SK-N-DZ (cell line): ENCODE results near the gene CIB1.
A peak's percentile ranks its signal among the peaks of the same experiment; 100 is the strongest.

Source experiments
- DNase-seq: peaks from one replicate; pipeline ENCODE4 v3.0.0-alpha.2; 2015; ENCODE audit warnings: low spot score

Gene CIB1

DNA sequence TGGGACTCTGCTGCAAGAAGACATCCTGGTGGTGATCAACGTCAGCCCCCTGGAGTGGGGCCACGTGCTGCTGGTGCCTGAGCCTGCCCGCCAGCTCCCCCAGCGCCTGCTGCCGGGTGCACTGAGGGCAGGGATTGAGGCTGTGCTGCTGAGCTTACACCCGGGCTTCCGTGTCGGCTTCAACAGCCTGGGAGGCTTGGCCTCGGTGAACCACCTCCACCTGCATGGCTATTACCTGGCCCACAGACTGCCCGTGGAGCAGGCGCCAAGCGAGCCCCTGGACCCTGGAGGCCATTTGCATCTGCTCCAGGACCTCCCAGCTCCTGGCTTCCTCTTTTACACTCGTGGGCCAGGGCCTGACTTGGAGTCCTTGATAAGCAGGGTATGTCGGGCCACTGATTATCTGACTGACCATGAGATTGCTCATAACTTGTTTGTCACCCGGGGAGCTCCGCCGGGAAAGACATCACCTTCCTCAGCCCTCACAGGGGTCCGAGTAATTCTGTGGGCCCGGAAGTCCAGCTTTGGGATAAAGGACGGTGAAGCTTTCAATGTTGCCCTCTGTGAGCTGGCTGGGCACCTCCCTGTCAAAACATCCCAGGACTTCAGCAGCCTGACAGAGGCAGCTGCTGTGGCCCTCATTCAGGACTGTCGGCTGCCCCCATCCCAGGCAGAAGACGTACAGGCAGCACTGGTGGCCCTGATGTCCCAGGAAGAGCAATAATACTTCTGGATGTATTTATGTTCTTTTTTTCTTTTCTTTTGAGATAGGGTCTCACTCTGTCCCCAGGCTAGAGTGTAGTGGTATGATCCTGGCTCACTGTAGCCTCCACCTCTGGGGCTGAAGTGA, 7.8 kb upstream of the CIB1 start:
- DNase-seq: no peak

DNA sequence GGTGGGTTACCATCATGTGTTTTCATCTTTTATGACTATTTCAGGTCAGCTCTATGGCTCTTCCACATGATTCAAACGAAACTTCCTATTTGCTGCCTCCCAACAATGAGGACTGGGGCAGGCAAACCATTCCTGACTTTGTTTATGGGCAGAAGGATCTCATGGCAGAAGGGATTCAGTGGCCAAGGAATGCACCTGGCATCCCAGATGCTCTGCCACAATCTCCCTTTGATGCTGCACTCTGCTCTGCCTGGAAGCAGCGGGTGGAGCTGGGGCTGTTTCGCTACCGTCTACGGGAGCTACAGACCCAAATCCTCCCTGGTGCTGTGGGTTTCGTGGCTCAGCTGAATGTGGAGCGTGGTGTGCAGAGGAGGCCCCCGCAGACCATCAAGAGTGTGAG, 7.1 kb upstream of the CIB1 start:
- DNase-seq: no peak

DNA sequence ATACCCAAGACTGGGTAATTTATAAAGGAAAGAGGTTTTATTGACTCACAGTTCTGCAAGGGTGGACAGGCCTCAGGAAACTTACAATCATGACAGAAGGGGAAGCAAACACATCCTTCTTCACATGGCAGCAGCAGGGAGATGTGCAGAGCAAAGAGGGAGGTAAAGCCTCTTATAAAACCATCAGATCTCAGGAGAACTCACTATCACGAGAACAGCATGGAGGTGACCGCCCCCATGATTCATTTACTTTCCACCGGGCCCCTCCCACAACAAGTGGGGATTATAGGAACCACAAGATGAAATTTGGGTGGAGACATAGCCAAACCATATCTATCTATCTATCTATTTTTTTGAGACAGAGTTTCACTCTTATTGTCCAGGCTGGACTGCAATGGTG, 5.6 kb upstream of the CIB1 start:
- no peak for DNase-seq

DNA sequence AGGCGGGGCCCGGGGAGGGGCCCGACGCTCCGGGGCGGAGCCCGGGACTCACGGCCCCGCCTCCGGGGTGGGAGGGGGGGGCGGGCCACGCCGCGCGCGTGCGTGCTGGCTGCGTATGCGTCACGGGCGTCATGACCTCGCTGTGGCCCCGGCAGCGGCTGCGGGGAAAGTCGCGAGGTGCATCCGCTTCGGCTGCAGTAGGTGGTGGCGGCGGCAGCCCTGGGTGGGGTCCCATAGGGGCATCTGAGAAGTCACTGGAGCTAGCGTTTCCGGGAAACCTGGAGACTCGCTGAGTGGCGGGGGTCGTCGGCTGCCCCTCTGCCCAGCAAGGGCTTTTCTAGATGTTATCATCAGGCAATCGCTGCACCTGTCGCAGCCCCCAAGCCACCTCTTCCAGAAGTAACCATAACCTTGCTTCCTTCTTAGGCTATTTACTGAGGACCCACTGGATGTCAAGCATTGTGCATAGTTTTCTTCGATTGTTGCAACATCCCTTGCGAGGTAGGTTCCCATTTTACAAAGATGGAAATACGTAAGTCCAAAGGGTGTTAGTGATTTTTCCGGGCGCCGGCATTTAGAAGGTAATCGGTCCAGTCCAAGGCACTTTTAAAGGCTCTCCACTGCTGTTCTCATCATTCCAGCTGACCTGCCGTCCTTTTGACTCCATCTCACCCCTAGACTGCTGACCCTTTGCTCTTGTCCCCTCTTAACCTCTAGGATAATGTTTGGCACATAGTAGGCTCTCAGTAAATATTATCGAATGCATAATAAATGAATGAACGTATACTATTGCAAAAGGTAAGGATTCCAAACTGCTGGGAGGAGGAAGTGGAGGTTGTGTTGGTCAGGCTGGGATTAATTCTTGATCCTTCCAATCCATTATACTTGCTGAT, 601 bp upstream of the CIB1 start, which contains the start of gene GDPGP1:
GDPGP1 (plus strand) TSS at position 114 of the 893 bp plus-strand sequence. CDS start 6,700 bp downstream, outside the sequence.
- peak; percentile 89 for DNase-seq

DNA sequence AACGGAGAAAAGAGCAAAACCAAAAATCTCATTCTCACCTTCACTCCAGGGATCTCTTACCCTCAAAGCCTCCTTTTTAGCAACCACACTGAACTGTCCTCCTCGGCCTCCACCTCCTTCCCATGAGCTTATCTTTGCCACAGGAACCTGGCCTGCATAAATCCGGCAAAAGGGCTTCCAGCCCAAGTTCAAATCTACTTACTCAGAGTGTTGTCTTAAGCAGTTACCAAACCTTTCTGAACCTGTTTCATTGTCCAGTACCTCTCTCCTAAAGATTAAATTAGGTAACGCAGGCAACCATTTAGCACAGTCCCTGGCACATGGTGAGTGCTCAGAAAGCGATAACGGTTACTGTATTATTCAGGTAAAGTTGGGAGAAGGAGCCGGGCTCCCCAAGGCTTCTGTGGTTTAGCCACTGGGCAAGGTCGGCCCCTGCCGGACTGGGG, 777 bp downstream of the CIB1 start:
- no peak for DNase-seq

DNA sequence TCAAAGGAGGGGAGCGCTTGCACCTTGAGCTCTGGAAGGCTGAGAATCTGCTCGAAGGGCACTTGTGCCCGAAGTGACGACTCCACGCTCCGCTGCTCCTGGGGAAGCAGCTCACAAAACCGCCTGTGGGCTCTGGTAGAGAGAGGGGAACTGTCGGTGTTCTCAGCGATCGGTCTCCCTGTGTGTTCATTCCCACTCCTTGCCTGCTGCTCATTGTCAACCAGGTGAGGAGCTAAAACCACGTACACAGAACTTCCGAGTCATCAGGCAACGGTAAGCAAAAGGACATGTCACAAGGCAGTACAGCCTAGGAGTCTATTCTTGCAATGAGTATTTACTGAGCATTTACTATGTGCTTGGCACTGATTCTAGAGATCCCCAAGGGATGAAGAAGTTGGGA, 1.5 kb downstream of the CIB1 start:
- no peak for DNase-seq

DNA sequence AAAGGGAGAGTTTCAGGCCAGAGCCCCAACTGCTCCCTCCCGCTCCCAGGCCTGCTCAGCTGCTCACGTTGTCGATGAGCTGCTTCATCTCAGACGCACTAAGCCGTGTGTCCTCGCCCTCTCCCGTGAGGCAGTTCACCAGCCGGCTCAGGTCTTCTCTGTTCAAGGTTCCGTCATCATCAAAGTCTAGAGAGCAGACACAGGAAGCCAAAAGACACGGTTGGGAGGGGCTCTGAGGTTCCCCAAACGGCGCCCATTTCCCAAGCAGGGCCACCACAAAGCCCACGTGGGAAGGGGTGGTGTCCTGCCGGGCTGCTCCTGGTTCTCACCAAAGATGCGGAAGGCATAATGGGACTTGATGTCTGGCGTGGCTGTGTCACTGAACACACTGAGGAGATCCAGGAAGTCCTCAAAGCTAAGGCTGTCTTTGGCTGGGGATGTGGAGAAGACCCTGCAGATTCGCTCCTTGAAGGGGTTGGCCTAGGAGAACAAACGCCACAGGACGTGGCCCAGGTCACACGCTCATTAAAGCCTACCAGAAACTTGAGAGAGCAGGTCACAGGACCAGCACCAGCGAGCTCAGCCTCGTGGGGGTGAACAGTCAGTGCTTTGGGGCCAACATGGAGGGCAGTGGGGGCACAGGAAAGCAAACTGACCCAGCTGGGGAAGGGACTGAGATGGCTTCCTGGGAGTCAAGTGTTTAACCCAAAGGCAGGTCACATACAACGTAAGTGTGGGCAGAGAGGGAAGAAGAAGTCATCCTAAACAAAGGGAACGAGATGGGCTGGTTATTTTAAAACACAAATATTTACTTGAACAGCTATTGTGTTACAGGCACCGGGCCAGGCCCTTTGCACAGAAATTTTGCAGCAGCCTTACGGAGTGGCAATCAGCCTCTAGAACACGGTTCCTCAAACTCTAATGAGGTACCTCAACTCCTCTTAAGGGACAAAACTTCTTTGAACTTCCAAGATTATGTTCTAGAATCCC, 2.4 kb downstream of the CIB1 start:
- no peak for DNase-seq

DNA sequence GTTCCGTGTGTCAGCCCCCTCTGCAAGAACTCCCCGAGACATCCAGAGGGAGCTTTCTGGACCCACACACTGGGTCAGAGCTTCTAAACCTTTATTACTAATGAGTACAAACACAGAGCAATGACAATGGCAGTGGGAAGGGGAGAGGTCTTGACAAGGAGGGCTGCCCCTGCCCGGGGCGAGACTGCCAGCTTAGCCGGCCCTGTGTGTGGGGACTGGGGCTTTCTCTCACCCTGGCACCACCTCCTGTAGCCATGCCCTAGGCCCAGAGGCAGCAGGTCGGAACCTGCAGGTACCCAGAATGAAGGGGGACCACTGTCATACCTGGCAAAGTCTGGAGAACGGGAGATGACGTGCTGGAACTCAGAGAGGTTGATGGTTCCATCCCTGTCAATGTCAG, 3.1 kb downstream of the CIB1 start:
- DNase-seq: no peak

DNA sequence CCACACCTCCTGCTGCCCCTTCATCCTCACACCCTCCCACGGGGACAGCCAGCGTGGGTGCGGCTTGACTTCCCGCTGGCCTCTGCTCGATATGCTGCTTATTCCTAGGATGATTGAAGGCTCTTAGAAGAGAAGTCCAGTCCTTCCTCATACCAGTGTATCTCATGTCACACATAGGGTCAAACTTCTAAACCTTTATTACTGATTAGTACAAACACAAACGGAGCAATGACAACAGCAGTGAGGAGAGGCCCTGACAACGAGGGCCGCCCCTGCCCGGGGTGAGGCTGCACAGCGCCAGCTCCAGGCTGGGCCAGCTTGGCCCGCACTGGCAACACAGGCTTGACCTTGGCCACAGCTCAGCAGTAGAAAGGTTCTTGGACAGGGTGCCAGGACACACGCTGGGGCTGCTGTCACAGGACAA, 3.7 kb downstream of the CIB1 start:
- DNase-seq: no peak

DNA sequence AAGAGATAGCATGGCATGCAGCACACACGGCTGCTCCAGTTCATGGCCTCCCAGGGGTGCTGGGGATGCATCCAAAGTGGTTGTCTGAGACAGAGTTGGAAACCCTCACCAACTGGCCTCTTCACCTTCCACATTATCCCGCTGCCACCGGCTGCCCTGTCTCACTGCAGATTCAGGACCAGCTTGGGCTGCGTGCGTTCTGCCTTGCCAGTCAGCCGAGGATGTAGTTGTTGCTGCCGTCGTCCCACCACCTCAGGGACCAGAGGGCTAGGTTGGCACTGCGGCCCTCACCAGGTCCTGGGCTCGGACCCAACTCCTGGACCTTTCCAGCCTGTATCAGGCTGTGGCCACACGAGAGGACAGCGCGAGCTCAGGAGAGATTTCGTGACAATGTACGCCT, 4.8 kb downstream of the CIB1 start:
- no peak for DNase-seq

DNA sequence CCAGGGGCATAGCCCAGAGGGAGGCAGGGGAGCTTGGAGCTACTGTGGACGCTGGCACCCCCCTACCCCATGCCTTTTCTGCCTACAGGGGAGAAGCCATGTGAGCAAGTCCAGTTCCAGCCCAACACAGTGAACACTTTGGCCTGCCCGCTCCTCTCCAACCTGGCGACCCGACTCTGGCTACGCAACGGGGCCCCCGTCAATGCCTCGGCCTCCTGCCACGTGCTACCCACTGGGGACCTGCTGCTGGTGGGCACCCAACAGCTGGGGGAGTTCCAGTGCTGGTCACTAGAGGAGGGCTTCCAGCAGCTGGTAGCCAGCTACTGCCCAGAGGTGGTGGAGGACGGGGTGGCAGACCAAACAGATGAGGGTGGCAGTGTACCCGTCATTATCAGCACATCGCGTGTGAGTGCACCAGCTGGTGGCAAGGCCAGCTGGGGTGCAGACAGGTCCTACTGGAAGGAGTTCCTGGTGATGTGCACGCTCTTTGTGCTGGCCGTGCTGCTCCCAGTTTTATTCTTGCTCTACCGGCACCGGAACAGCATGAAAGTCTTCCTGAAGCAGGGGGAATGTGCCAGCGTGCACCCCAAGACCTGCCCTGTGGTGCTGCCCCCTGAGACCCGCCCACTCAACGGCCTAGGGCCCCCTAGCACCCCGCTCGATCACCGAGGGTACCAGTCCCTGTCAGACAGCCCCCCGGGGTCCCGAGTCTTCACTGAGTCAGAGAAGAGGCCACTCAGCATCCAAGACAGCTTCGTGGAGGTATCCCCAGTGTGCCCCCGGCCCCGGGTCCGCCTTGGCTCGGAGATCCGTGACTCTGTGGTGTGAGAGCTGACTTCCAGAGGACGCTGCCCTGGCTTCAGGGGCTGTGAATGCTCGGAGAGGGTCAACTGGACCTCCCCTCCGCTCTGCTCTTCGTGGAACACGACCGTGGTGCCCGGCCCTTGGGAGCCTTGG, 5.6 kb downstream of the CIB1 start:
- no peak for DNase-seq

DNA sequence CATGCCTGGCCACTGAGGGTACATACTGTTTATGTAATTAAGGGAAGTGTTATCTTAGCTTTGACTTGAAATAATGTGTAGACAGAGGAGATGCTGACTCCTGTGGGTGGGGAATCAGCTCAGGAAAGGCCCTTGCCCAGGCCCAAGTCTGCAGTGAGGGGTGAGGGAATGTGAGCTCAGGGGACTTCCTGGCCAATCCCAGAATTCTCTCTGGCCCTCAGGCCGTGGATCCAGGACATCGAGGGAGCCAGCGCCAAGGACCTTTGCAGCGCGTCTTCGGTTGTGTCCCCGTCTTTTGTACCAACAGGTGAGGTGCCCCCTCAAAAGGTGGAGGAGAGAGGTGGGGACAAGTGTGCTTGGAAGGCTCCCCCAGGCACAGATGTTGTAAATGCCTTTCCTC, 6.4 kb downstream of the CIB1 start:
- DNase-seq: no peak

DNA sequence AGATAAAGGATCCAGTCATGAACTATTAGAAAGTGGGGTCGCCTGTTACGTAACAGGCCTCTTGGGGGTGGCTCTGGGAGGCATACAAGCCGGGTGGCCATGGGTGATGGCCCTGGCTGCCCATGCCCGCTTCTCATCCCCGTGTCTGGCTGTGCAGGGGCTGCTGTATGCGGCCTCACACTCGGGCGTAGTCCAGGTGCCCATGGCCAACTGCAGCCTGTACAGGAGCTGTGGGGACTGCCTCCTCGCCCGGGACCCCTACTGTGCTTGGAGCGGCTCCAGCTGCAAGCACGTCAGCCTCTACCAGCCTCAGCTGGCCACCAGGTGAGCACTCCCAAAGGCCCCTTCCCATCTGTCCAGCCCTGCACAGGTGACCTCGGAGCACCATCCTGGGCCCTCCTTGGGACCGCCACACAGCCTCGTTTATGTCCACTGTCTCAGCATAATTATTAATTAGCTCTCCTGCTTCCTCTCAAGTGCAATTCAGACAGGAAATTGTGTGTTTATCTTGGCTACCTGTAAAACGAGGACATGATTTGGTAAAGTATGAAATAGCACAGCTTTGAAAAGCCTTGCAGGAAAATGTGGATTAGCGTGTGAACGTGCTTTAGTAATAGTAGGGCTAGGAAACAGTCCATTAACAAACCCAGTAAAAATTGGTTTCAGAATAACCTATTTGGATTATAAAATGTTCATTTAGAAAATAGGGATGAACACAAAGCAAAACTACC, 8.1 kb downstream of the CIB1 start:
- no peak for DNase-seq

DNA sequence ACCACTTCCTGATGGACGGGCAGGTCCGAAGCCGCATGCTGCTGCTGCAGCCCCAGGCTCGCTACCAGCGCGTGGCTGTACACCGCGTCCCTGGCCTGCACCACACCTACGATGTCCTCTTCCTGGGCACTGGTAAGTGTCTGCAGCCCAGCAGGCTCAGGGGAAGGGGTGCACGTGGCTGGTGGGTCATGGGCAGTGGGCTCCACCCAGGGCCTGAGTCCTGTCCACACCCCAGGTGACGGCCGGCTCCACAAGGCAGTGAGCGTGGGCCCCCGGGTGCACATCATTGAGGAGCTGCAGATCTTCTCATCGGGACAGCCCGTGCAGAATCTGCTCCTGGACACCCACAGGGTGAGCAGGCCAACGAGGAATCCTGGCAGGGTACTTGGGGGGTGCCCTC, 8.7 kb downstream of the CIB1 start:
- no peak for DNase-seq

DNA sequence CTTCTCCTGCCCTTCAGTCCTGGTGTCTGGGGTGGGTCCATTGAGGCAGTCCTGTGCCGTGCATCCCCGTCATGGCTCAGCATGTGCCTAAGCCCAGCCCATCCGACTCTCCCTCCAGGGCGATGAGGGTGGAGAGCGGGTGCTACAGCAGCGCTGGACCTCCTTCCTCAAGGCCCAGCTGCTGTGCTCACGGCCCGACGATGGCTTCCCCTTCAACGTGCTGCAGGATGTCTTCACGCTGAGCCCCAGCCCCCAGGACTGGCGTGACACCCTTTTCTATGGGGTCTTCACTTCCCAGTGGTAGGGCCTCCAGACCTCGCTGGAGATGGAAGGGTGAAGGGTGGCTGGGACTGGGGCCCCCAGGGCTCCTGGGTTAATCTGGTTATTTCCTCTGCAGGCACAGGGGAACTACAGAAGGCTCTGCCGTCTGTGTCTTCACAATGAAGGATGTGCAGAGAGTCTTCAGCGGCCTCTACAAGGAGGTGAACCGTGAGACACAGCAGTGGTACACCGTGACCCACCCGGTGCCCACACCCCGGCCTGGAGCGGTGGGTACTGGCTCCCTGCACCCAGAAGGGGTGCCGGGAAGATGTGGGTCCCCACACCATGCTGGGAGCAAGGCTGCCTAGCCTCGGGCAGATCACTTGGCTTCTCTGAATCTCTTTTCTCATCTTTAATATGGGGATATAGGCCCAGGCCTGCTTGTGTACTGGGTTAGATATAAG, 10.1 kb downstream of the CIB1 start:
- no peak for DNase-seq

DNA sequence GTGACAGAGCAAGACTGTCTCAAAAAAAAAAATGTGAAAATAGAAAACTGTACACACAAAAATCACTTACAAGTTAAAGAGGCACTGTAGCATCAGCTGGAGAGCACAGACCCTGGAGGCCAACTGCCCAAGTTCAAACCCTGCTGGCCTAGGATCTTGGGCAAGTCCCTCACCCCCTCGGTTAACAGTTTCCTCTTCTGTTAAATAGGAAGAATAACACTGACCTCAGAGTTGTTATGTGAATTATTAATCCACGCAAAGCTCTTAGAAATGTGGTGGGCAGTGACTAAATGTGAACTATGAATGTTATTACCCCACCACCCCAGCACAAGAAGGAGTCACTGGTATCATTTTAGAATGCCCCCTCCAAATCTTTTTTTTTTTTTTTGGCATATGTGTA, 11.2 kb downstream of the CIB1 start:
- DNase-seq: no peak

DNA sequence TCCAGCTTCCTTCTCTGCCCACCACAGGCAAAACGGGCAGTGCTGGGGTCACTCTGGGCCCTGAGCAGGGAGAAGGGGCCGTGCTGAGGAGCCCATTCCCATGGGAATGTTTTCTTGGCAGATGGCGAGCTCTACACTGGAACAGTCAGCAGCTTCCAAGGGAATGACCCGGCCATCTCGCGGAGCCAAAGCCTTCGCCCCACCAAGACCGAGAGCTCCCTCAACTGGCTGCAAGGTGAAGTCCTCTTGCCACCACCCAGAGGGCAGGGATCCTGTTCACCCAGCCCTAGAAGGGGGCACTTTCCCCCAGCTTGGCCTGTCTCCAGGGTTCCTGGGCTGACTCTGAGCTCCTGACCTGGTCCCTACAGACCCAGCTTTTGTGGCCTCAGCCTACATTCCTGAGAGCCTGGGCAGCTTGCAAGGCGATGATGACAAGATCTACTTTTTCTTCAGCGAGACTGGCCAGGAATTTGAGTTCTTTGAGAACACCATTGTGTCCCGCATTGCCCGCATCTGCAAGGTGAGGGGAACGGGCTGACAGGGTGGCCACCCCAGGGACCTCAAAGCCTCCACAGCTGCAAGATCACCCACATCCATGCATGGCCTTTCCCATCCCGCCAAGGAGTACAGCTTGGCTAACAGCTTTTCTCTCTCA, 12.4 kb downstream of the CIB1 start:
- DNase-seq: peak; percentile 74
